Measurements from ENCODE around the gene TMEM248.
"Not testable (repeated sequence)": the region's sequence is repeated elsewhere in the genome, so short reads cannot be mapped to it uniquely, and the experiment has no call there.

Gene TMEM248

DNA sequence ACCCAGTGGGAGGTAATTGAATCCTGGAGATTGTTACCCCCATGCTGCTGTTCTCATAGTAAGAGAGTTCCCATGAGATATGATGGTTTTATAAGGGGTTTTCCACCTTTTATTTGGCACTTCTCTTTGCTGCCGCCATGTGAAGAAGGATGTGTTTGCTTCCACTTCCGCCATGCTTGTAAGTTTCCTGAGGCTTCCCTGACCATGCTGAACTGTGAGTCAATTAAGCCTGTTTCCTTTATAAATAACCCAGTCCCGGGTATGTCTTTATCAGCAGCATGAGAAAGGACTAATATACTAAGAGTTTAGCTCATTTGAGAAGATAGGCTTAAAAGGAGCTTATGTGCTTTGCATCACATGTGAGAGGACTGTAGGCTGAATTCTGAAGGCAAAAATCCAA lies 29.3 kb downstream of the TMEM248 start:
- DNase-seq (ENCODE audit: low read depth in 1 of 2, low spot score in 1 of 2) = no peak

DNA sequence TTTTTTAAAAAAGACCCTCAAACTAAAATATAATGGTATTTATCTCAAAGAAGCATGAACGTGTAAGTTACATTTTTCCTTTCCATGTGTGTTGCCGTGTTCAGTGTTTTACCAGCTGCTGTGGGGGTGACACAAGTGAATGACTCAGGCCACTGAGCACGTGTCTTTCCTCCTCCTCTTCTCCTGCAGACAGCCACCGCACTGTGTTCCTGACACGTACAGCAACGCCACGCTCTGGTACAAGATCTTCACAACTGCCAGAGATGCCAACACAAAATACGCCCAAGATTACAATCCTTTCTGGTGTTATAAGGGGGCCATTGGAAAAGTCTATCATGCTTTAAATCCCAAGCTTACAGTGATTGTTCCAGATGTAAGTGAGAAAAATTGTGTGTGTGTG lies 29.7 kb downstream of the TMEM248 start:
- DNase-seq (ENCODE audit: low read depth in 1 of 2, low spot score in 1 of 2) = no peak

DNA sequence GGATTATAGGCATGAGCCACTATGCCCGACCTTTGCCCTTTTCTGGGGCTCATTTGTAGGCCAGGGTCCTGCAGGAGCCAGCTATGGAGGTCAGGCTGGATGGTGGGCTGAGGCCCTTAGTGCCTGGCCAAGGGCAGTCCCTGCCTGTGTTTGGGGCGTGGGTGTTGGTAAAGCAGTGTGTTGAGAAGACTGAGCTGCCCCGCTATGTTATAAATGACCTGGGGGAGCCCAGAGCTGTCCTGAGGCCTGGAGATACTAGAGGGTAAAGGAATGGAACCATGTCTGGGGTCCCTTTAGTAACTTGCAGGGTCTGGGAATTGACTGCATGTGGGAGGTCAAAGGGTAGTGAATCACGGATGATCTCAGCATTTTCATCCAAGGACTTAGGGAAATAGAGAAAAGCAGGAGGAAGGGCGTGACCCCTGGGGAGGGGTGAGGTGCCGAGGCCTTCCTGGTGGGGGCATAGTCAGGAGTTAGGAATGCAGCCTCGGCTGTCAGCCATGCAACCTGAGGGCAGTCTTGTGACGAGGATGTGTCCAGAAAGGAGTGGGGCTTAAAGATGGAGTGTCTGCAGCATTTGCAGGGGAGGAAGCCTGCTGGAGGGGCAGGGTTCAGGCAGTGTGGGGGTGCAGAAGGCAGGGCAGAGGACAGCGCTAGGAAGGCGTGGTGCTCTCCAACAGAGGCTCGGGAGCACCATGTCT lies 31.5 kb downstream of the TMEM248 start:
- DNase-seq (ENCODE audit: low read depth in 1 of 2, low spot score in 1 of 2) = no peak

DNA sequence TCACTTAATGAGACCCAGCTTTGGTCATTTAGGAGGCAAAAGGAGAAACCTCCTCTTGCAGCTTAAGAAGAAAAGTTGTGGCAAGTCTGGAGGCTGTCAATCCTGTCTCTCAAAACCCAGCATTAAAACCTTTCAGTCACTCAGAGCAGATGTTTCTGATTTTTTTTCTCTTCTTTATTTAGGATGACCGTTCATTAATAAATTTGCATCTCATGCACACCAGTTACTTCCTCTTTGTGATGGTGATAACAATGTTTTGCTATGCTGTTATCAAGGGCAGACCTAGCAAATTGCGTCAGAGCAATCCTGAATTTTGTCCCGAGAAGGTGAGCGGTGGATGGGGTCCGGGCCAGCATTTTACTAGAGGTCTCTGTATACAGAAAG lies 32.0 kb downstream of the TMEM248 start:
- no peak for DNase-seq (ENCODE audit: low read depth in 1 of 2, low spot score in 1 of 2)

DNA sequence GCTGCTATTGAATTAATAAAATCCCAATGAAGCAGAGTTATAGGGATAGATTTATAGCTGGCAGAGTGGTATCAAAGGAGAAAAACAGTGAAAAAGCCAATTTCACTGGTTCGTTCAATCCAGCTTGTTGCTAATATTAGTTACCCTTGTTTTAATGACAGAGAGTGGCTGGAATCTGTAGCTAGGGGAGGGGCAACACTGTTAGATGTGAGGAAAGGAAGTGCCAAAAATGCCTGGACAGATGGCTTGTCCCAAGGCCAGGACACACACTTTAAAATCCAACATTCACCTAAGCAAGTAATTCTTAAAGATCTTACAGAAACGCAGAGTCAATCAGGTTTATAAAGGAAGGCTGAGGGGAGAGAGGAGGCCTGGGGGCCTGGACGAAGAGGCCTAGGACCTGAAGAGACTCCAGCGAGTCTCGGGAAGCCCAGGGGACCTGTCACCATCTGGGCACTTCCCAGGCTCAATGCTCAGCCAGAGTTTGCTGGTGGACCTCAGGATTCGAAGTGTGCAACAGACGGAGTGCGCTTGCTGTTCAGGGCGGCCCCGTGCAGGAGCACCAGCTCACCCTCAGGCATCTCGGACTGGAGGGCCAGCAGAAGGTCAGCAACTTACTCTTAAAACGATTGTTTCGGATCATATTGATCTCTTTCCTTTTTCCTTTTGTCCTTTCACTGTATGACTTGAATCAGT lies 36.7 kb downstream of the TMEM248 start:
- DNase-seq (ENCODE audit: low read depth in 1 of 2, low spot score in 1 of 2) = no peak

DNA sequence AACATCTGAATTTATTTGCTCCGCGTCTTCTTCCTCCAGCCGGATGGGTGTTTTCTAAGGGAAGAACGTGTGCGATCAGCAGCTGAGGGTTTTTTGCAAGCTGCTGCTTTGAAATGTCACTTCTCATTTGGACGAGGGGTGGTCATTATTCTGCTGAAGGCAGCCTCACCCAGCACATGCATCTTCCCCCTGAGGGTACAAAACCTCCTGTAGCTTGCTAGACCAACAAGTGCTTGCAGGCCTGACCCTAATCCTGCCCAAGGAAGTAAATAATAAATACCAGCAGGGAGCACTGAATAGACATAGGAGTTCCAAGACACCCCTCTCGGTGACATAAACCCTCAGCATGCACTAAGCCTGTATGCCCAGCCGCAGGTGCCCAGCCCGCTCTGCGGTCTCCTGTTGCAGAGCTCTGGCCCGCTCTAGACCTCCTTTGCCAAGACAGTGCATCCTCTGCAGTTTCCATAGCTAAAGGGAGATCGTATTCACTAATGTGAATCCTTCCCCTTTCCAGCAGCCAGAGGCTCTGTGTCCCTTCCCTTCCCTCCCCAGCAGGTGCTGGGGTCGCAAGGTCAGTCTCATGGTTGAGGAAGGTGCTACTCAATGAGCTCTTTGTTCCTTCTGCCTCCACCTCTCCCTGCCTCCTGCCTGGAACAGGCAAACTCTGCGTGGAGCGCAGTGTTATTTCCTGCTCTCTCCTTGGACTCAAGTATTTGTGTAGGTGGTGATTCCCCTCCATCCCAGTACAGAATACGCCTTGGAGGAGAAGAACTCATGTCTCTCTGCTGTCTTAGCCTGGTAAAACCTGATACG lies 37.7 kb downstream of the TMEM248 start:
- DNase-seq (ENCODE audit: low read depth in 1 of 2, low spot score in 1 of 2) = no peak

DNA sequence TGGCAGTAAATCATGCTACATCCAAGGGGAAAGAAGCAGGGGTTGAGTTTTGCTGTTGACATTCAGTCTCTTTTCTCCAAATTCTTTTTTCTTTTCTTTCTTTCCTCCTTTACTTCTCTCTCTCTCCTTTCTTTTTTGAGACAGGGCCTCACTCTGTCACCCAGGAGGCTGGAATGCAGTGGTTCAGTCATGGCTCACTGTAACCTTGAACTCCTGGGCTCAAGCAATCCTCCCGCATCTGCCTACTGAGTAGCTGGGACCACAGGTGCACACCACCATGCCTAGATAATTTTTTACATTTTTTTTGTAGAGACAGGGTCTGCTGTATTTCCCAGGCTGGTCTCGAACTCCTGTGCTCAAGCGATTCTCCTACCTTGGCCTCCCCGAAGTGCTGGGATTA lies 39.2 kb downstream of the TMEM248 start:
- DNase-seq (ENCODE audit: low read depth in 1 of 2, low spot score in 1 of 2) = no peak

DNA sequence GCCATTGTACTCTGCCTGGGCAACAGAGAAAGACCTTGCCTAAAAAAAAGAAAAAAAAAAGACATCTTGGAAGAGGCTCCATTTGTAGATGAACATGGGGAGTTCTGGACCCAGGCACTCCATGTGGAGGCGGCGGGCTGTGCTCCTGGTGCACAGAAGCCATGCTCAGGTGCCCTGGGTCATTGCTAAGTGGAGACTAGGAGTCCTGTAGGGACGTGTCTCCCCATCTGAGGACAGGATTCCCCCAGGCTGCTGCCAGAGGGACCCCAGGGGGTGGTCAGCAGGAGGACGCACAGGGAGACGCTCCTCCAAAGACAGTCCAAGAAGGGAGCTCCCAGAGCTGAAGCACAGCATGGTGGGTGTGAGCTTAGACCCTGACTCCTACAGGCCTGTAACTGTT lies 40.1 kb downstream of the TMEM248 start:
- no peak for DNase-seq (ENCODE audit: low read depth in 1 of 2, low spot score in 1 of 2)

DNA sequence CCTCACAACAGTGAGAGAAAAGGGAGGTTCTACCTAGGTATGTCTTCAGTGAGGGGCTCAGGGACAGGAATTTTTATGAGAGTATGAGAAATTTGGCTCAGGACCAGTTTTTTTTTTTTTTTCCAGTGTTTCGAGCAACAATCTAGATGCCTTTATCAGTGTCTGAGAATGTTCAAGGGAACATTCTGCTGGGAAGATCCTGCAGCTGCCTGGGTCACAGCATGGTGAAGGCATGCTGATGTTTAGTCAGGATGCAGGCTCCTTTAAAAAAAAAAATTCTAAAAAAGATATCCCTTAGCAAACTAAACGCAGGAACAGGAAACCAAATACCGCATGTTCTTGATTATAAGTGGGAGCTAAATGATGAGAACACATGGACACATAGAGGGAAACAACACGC lies 43.4 kb downstream of the TMEM248 start:
- DNase-seq (ENCODE audit: low read depth in 1 of 2, low spot score in 1 of 2) = no peak

DNA sequence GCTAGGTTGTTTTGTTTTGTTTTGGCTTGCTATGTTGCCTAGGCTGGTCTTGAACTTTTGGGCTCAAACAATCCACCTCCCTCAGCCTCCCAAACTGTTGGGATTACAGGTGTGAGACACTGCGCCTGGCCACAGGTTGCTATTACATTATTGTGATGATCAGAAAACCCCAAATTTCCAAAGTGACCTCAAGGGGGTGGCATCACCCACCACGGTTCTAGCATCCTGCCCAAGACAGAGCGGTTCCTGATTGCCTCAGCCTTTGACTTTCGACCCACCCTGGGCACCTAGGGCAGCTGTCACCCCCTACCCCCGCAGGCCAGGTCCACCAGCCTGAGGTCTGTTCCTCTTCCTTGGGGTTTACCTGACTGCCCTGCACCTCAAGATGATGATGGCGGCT lies 46.0 kb downstream of the TMEM248 start:
- no peak for DNase-seq (ENCODE audit: low read depth in 1 of 2, low spot score in 1 of 2)

DNA sequence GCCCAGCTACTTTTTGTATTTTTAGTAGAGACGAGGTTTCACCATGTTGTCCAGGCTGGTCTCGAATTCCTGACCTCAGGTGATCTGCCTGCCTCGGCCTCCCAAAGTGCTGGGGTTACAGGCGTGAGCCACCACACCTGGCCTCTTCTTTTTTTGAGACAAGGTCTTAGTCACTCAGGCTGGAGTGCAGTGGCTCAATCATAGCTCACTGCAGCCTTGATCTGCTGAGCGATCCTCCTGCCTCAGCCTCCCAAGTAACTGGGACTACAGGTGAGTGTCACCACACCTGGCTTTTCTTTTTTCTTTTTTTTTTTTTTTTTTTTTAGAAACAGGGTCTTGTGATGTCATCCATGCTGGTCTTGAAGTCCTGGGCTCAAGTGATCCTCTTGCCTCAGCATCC lies 48.0 kb downstream of the TMEM248 start:
- DNase-seq (ENCODE audit: low read depth in 1 of 2, low spot score in 1 of 2) = not testable (repeated sequence)

DNA sequence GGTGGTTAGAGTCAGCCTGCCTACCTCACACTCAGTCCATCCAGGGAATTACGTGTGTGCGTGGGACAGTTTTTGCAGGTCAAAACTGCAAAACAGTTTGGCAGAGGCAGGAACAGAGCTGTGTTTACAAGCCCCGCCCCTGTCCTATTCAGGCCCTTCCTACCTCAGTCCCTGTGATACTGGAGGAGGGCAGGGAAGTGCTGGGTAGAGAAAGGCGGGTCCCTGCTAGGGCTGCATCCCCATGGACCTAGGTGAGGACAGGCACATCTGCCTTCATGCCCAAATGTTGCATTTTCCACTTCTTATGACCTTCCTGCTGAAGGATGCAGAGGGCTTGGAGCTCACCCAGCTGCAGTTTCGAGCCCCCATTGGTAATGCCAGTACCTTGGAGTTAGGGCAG lies 49.3 kb downstream of the TMEM248 start:
- DNase-seq (ENCODE audit: low read depth in 1 of 2, low spot score in 1 of 2) = no peak

DNA sequence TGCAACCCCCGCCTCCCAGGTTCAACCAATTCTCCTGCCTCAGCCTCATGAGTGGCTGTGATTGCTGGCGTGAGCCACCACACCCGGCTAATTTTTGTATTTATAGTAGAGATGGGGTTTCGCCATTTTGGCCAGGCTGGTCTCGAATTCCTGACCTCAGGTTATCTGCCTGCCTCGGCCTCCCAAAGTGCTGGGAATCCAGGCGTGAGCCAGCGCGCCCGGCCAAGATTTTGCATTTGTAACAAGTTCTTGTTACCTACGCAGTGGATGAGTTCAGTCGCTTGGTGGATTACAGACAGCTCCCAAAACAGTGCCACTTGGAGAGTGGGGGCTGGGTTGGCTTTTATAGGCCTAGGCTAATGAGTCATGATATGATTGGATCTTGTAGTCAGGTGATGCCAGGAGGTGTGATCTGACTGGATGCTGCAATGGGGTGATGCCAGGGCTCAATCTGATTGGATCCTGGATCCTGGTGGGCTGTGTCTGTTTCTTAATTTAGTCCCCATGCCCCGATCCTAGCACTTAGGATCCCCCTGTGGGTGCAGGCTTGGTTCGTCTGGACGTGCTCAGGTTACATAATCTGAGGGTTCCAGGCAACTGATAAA lies 54.1 kb downstream of the TMEM248 start:
- DNase-seq (ENCODE audit: low read depth in 1 of 2, low spot score in 1 of 2) = no peak

DNA sequence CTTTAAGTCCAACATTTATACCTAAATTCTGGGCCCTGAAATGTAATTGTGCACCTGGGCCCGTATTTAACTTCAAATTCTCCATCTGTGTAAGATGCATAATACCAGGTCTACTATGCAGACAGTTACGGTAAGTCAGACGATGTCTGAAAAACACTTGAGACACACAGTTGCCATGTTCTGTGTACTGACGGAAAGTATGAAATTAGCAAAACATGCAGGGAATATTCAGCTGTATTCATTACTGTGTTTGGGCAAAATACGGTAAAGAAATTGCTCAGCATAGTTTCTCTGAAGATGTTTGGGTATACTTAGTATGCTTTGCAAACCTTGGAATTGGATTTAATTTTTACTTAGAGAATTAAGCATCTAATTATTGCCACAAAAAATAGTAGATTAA lies 57.3 kb downstream of the TMEM248 start:
- not testable (repeated sequence) for DNase-seq (ENCODE audit: low read depth in 1 of 2, low spot score in 1 of 2)

DNA sequence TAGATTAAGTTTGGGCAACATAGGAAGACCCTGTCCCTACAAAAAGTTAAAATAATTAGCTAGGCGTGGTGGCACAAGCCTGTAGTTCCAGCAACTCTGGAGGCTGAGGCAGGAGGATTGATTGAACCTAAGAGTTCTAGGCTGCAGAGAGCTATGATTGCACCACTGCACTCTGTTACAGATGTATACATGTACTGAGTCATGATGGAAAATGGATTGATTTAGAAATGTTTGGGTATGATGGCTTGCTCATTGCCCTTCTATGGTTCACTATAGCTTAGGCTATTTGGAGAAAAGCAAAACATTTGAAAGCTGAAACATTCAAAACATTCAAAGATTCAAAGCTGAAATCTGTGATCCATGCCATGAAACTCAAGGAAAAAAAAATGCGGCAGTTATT lies 58.0 kb downstream of the TMEM248 start:
- DNase-seq (ENCODE audit: low read depth in 1 of 2, low spot score in 1 of 2) = not testable (repeated sequence)

DNA sequence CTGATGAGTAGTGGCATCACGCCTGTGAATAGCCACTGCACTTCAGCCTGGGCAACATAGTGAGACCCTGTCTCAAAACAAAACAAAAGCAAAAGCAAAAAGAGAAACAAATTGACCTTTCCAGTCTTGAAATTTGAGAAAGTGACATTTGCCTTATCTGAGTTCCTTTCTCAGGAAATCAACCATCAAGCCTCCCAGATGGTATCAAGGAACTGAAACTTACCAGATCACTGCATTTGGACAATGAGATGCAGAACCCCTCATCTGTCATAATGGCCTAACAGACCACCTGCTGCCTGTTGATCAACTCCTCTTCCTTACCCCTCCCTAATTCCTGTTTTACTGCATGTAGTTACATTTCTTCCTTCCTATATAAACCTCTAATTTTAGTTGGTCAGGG lies 59.3 kb downstream of the TMEM248 start:
- DNase-seq (ENCODE audit: low read depth in 1 of 2, low spot score in 1 of 2) = not testable (repeated sequence)

DNA sequence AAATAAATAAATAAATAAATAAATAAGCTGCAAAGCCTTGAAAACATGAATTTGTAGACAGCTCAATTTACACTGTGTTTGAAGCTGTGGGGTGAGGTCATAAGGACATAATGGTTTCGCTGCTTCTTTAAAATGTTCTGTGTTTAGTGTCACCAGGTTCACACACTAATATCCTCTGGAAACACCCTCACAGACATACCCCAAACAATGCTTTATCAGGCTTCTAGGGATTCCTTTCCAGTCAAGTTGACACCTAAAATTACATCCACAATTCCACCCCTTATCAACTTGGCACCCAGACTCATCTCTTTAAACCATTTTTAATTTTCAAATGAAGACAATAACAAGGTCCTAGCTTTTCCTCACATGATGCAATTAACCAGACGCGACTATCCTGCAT lies 68.5 kb downstream of the TMEM248 start:
- DNase-seq (ENCODE audit: low read depth in 1 of 2, low spot score in 1 of 2) = not testable (repeated sequence)

DNA sequence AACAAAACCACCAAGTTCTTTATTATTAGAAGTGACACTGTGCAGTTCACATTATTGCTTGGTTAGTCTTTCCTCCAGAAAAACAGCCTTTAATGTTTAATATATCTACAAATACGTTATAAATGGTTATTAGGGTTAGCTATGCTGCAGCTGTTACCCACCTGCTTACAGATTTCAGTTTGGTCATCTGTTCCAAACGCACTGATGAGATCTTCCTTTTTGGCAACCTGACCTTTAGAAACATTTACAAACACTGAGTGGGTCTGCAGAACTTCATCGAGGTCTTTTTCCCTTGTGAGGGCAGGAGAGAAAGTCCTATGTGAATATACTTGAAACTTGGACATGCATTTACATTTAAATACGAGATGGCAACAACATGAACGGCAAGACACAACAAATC lies 73.0 kb downstream of the TMEM248 start:
- DNase-seq (ENCODE audit: low read depth in 1 of 2, low spot score in 1 of 2) = not testable (repeated sequence)

DNA sequence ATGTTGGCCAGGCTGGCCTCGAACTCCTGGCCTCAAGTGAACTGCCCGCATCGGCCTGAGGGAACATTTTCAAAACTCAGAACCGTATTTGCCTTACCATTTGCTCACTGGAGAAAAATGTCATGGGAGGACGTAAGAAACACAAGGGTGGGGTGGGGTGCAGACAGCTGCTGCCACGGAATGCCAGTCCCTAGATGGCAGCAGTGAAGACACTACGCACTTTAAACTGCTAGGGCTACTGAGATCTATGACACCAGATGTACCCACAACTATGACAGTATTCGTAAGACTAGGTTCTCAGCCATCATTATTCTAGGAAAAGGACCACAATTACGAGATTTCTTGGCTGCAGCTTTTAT lies 73.6 kb downstream of the TMEM248 start:
- peak in 1 of 2 donors; percentile 25 for DNase-seq (ENCODE audit: low read depth in 1 of 2, low spot score in 1 of 2)

DNA sequence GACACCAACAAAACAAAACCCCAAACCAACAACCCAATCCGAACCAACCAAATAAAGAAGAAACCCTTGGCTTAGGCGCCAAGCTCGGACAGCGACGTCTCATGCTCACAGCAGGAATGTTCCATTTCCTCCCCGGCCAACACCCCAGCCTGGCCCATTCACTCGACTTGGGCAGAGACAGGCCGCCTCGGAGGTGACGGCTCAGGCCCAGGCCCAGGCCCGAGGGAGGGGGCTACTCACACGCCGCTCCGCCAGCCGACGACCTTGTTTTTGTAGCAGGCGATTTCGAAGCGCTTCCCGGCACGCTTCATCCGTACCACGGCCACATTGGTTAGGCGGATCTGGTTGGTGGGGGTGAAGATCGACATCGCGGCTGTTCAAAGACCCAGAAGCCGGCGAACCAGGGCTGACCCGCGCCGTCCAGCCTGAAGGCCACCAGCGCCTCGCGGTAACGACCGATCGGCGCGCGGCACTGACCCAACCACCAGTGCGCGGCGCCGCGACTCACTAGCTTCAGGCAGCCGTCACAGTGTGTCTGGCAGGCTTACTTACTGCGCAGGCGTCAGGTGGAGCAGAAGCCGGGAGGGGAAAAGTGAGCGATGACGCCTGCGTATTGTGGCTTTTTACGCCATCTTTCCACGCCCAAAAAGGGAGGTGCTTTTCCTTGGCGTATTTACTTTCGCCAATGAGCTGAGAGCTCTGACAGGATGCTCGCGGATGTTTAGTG lies 74.2 kb downstream of the TMEM248 start, which contains the start of gene SBDS:
TSS of gene SBDS (minus strand) at position 537 of the 727 bp plus-strand sequence. CDS start at position 368, 169 bp downstream.
- DNase-seq (ENCODE audit: low read depth in 1 of 2, low spot score in 1 of 2) = peak; percentile 76 to 88
